ENCODE results near the gene ZIC3. TPM values are rescaled to one million over a fixed set of nuclear protein-coding genes. Genes with fewer than 3 reads are reported as not detected.
A peak's percentile ranks its signal among the peaks of the same experiment; 100 is the strongest.

The ZIC3 gene
- total RNA-seq (not detected), polyA plus RNA-seq (not detected)
- long read RNA-seq, donor 1 = 0 reads
- long read RNA-seq, donor 2 = 0 reads
- long read RNA-seq, donor 3 = 0 reads

- no peaks in the 10 kb centered on the region for H3K36me3 ChIP-seq
- 1 to 36% (median 18%) methylated on average over 55 to 69 of the region's 69 CpGs for WGBS, 4 donors
- no peak within 1 kb of the TSS for H3K27ac ChIP-seq
- peaks cover 0 to 27% (median 4%) of the 10 kb centered on the region in 12 donors for H3K4me1 ChIP-seq
- ATAC-seq (peak; percentile 86 to 95 (median 90)), DNase-seq (peak; percentile 50 to 71 (median 58))
- peak within 1 kb of the TSS; percentile 18 to 69 (median 56) for H3K4me3 ChIP-seq
- intact Hi-C loops (cut with DNase I) = no loop called here
- H3K27me3 ChIP-seq = peaks cover 4 to 96% (median 64%) of the 10 kb centered on the region in 9 donors
- TF ChIP-seq CTCF (IDR thresholded peaks at IDR 0.05) = no peak
- no peak for TF ChIP-seq POLR2A (IDR thresholded peaks at IDR 0.05)
- no peaks in the 10 kb centered on the region for H3K9me3 ChIP-seq
These were observed at the start of gene ZIC3 for GRCh38 chrX:137565921-137566745. ZIC3 (plus strand) TSS chrX:137566127; CDS start chrX:137566692, 565 bp downstream.

- Histone ChIP-seq H3K36me3 (no peaks in the 10 kb centered on the region), H3K4me3 (no peak overlapping the region), H3K27ac (no peak overlapping the region), H3K27me3 (peaks cover 0 to 22% (median 0%) of the 10 kb centered on the region in 9 donors), H3K4me1 (no peaks in the 10 kb centered on the region), H3K9me3 (no peaks in the 10 kb centered on the region)
- DNase-seq = no peak
- intact Hi-C loops (cut with DNase I) = no loop called here
- no peak for ATAC-seq
- TF ChIP-seq CTCF (IDR thresholded peaks at IDR 0.05) (no peak), POLR2A (IDR thresholded peaks at IDR 0.05) (no peak)
- 65 to 72% (median 69%) methylated on average over 3 of the region's 3 CpGs for WGBS, 4 donors
These were observed 46.5 kb upstream of the ZIC3 start for GRCh38 chrX:137519459-137519858.

GRCh38 chrX:137545711-137546651 is 19.9 kb upstream of the ZIC3 start:
- WGBS, 4 donors = 3 to 24% (median 11%) methylated on average over 29 to 45 of the region's 45 CpGs
- H3K9me3 ChIP-seq = no peaks in the 10 kb centered on the region
- no peak for TF ChIP-seq POLR2A (IDR thresholded peaks at IDR 0.05)
- TF ChIP-seq CTCF (IDR thresholded peaks at IDR 0.05) = no peak
- no peaks in the 10 kb centered on the region for H3K36me3 ChIP-seq
- ATAC-seq (no peak), DNase-seq (no peak)
- H3K27ac ChIP-seq = no peak overlapping the region
- H3K4me3 ChIP-seq = no peak overlapping the region
- intact Hi-C loops (cut with DNase I) = no loop called here
- peaks cover 8 to 77% (median 43%) of the 10 kb centered on the region in 9 donors for H3K27me3 ChIP-seq
- H3K4me1 ChIP-seq = peaks cover 0 to 13% (median 0%) of the 10 kb centered on the region in 12 donors
